Left lung (tissue), 10 donors: ENCODE measurements around the gene EGFR. TPM values are rescaled to one million over a fixed set of nuclear protein-coding genes. Genes with fewer than 3 reads are reported as not detected.
"Not testable (repeated sequence)": the region's sequence is repeated elsewhere in the genome, so short reads cannot be mapped to it uniquely, and the experiment has no call there.

Experiments
- ATAC-seq: fragments of 200-7000 bp; cut with Tn5 transposase; one replicate; pipeline ENCODE4 v1.9.1; 2020; ENCODE audit warnings: moderate library complexity
- DNase-seq, 4 donors: peaks; one replicate each; pipeline ENCODE4 v3.0.0-alpha.2; 2013 to 2020
- H3K27ac ChIP-seq, 2 donors: fragments of 200-600 bp; sonication (generic) in 1 of 2; one replicate each; pipeline versions ENCODE4 v1.5.0 to v1.8.0; 2020 to 2021
- H3K27me3 ChIP-seq, 2 donors: fragments of 200-600 bp; sonication (generic) in 1 of 2; one replicate each; pipeline versions ENCODE4 v1.5.0 to v1.8.0; 2020 to 2021
- H3K36me3 ChIP-seq, 2 donors: fragments of 200-600 bp; sonication (generic) in 1 of 2; one replicate each; pipeline versions ENCODE4 v1.5.0 to v1.8.0; 2020 to 2021
- H3K4me1 ChIP-seq, 2 donors: fragments of 200-600 bp; one replicate each; pipeline ENCODE4 v1.8.0; 2021
- H3K4me3 ChIP-seq, 2 donors: fragments of 200-600 bp; sonication (generic) in 1 of 2; one replicate each; pipeline versions ENCODE4 v1.5.0 to v1.8.0; 2020 to 2021; ENCODE audit warnings: mild to moderate bottlenecking in 1 of 2
- H3K9me3 ChIP-seq, 2 donors: fragments of 200-600 bp; sonication (generic) in 1 of 2; one replicate each; pipeline versions ENCODE4 v1.5.0 to v1.8.0; 2020 to 2021
- CTCF ChIP-seq, 2 donors: fragments of 200-600 bp; sonication (generic) in 1 of 2; IDR thresholded peaks; one replicate each; pipeline versions ENCODE4 v1.5.0 to v1.8.0; 2021; ENCODE audit warnings: antibody characterized with exemption in 2 of 2
- intact Hi-C, 2 donors: fragments of 100-400 bp; cut with DNase I; formaldehyde crosslinking; loops; one replicate each; pipeline versions ENCODE4 v1.11.2 to v1.14.2; 2022
- polyA plus RNA-seq, 6 donors: library from polyadenylated mRNA; unstranded; fragments of 120-200 nt; gene quantifications; one replicate each; pipeline ENCODE4 v1.2.1, GENCODE V29; 2013; ENCODE audit not compliant: insufficient read length in 6 of 6
- total RNA-seq, 2 donors: library from RNA; stranded (reverse); fragmentation: NEBNext Ultra II Directional; extraction: Animal tissue kit (Norgen Biotek cat#: 25700); gene quantifications; one replicate each; pipeline ENCODE4 v1.2.1, GENCODE V29; 2021
- donor health status: DM: no; HTN: yes; CAD: no.
- donor health status: DM: no; HTN: no; CAD: no.

EGFR gene
- total and polyA plus RNA-seq, 8 donors, result 48.7 to 79.3 (median 54.1) TPM

GRCh38 chr7:55033236-55033846 lies 14.5 kb downstream of the EGFR start:
- TF ChIP-seq CTCF (IDR thresholded peaks at IDR 0.05), result no peak
- no peaks in the 10 kb centered on the region for H3K36me3 ChIP-seq
- no peaks in the 10 kb centered on the region for H3K9me3 ChIP-seq
- no peaks in the 10 kb centered on the region for H3K4me1 ChIP-seq
- ATAC-seq (no peak), DNase-seq (no peak)
- intact Hi-C loops, result no loop called here
- H3K4me3 ChIP-seq, result no peak overlapping the region
- H3K27me3 ChIP-seq, result no peaks in the 10 kb centered on the region
- no peak overlapping the region for H3K27ac ChIP-seq

GRCh38 chr7:55034776-55035175 lies 16.0 kb downstream of the EGFR start:
- intact Hi-C loops, result no loop called here
- DNase-seq (no peak), ATAC-seq (peak; percentile 70)
- no peak overlapping the region for H3K4me3 ChIP-seq
- no peaks in the 10 kb centered on the region for H3K36me3 ChIP-seq
- H3K27me3 ChIP-seq, result no peaks in the 10 kb centered on the region
- H3K27ac ChIP-seq, result no peak overlapping the region
- H3K4me1 ChIP-seq, result no peaks in the 10 kb centered on the region
- TF ChIP-seq CTCF (IDR thresholded peaks at IDR 0.05), result no peak
- no peaks in the 10 kb centered on the region for H3K9me3 ChIP-seq

- H3K4me3 ChIP-seq, H3K27ac ChIP-seq, H3K36me3 ChIP-seq, H3K9me3 ChIP-seq, H3K27me3 ChIP-seq, intact Hi-C loops, H3K4me1 ChIP-seq, DNase-seq: not testable (repeated sequence)
- peak; percentile 67 for ATAC-seq
Measured at GRCh38 chr7:55035410-55035809, 16.6 kb downstream of the EGFR start.

- Histone ChIP-seq H3K27me3 (no peaks in the 10 kb centered on the region), H3K27ac (no peak overlapping the region), H3K4me3 (no peak overlapping the region), H3K4me1 (no peaks in the 10 kb centered on the region), H3K9me3 (no peaks in the 10 kb centered on the region), H3K36me3 (no peaks in the 10 kb centered on the region)
- TF ChIP-seq CTCF (IDR thresholded peaks at IDR 0.05), result no peak
- intact Hi-C loops, result no loop called here
- ATAC-seq, result no peak
- DNase-seq, result no peak
Measured at GRCh38 chr7:55036950-55037736, 18.3 kb downstream of the EGFR start.

GRCh38 chr7:55043691-55044370 lies 25.0 kb downstream of the EGFR start:
- no peak for DNase-seq
- Histone ChIP-seq H3K4me3 (no peak overlapping the region), H3K36me3 (no peaks in the 10 kb centered on the region), H3K9me3 (no peaks in the 10 kb centered on the region), H3K4me1 (peaks cover 4 to 23% of the 10 kb centered on the region in 2 donors), H3K27ac (peak overlapping the region in 1 of 2 donors; percentile 45), H3K27me3 (no peaks in the 10 kb centered on the region)
- no peak for TF ChIP-seq CTCF (IDR thresholded peaks at IDR 0.05)
- ATAC-seq, result peak; percentile 83
- intact Hi-C loops, result no loop called here
